Keratinocyte (primary cell): ENCODE data around the gene TTC39B. TPM values are rescaled to one million over a fixed set of nuclear protein-coding genes. Genes with fewer than 3 reads are reported as not detected.

Source experiments
- DNase-seq: peaks from one replicate; pipeline ENCODE4 v3.0.0-alpha.2; 2011; ENCODE audit warnings: low read depth, missing footprints, low spot score
- FAIRE-seq: peaks from 2 replicates; lab custom pipeline; 2011; peaks lifted over from hg19 to GRCh38; lab: Jason Lieb, UNC
- H2AFZ ChIP-seq: 2 replicates; pipeline ENCODE4 v1.6.0; 2012; ENCODE audit warnings: low read length, control low read depth, inconsistent platforms; ENCODE audit not compliant: control insufficient read depth
- H3K27ac ChIP-seq: 2 replicates; pipeline ENCODE4 v1.5.1; 2011; ENCODE audit warnings: low read length; ENCODE audit not compliant: control insufficient read depth, insufficient read depth
- H3K27me3 ChIP-seq: 3 replicates; pipeline ENCODE4 v1.6.0; 2011; ENCODE audit warnings: low read length; ENCODE audit not compliant: control insufficient read depth, insufficient read depth; ENCODE audit errors: extremely low read depth
- H3K36me3 ChIP-seq, 2 experiments: 2 replicates in 1 of 2; 3 replicates in 1 of 2; pipeline ENCODE4 v1.5.1; 2011; ENCODE audit warnings: low read length in 2 of 2, mild to moderate bottlenecking in 1 of 2; ENCODE audit not compliant: control insufficient read depth in 2 of 2, insufficient read depth in 2 of 2; ENCODE audit errors: extremely low read depth in 1 of 2
- H3K4me1 ChIP-seq: 3 replicates; pipeline ENCODE4 v1.5.1; 2011; ENCODE audit warnings: low read length; ENCODE audit not compliant: control insufficient read depth, insufficient read depth; ENCODE audit errors: extremely low read depth
- H3K4me2 ChIP-seq: 3 replicates; pipeline ENCODE4 v1.6.0; 2011; ENCODE audit warnings: low read depth, low read length; ENCODE audit not compliant: control insufficient read depth, insufficient read depth; ENCODE audit errors: extremely low read depth
- H3K4me3 ChIP-seq, 3 experiments: fragments of 200-600 bp in 1 of 3; sonication (generic) in 1 of 3; 2 replicates in 2 of 3; 3 replicates in 1 of 3; pipeline ENCODE4 v1.5.1; 2011 to 2016; ENCODE audit warnings: low read length in 3 of 3, mild to moderate bottlenecking in 3 of 3, control low read depth in 2 of 3, inconsistent platforms in 1 of 3, low read depth in 1 of 3, mixed read lengths in 1 of 3, mixed run types in 1 of 3, moderate library complexity in 1 of 3; ENCODE audit not compliant: control insufficient read depth in 2 of 3, insufficient read depth in 2 of 3; ENCODE audit errors: extremely low read depth in 1 of 3
- H3K79me2 ChIP-seq: 2 replicates; pipeline ENCODE4 v1.6.0; 2012; ENCODE audit warnings: low read length; ENCODE audit not compliant: control insufficient read depth, insufficient read depth
- H3K9ac ChIP-seq: 3 replicates; pipeline ENCODE4 v1.6.0; 2011; ENCODE audit warnings: low read length; ENCODE audit not compliant: control insufficient read depth, insufficient read depth; ENCODE audit errors: extremely low read depth
- H3K9me1 ChIP-seq: 3 replicates; pipeline ENCODE4 v1.6.0; 2011; ENCODE audit warnings: low read length; ENCODE audit not compliant: control insufficient read depth, insufficient read depth; ENCODE audit errors: extremely low read depth
- H3K9me3 ChIP-seq: 2 replicates; pipeline ENCODE4 v1.5.1; 2012; ENCODE audit warnings: low read depth, low read length; ENCODE audit not compliant: control insufficient read depth
- H4K20me1 ChIP-seq: 3 replicates; pipeline ENCODE4 v1.6.0; 2011; ENCODE audit warnings: low read length; ENCODE audit not compliant: control insufficient read depth, insufficient read depth; ENCODE audit errors: extremely low read depth
- CTCF ChIP-seq, 3 experiments: IDR thresholded peaks in 1 of 3; conservative IDR thresholded peaks in 1 of 3; optimal IDR thresholded peaks in 1 of 3; 2 replicates in 2 of 3; 3 replicates in 1 of 3; pipeline versions ENCODE3 to v1.5.1; 2011; ENCODE audit warnings: low read length in 3 of 3, mild to moderate bottlenecking in 3 of 3, moderate library complexity in 2 of 3, control low read depth in 1 of 3, inconsistent platforms in 1 of 3; ENCODE audit not compliant: insufficient read depth in 2 of 3; ENCODE audit errors: extremely low read depth in 1 of 3
- EZH2 ChIP-seq: IDR thresholded peaks from one replicate; pipeline ENCODE4 v1.6.1; 2012; ENCODE audit warnings: inconsistent platforms, mild to moderate bottlenecking, low read length, moderate library complexity
- dilution Hi-C: fragments of 300-500 bp; cut with MboI; formaldehyde crosslinking; loops from one replicate; pipeline ENCODE4 v1.7.0; 2020; ENCODE audit warnings: low sequenced_read_pairs; ENCODE audit not compliant: extremely low pct_ligation_motif_present
- polyA plus RNA-seq, 5 experiments: library from polyadenylated mRNA; depleted of rRNA in 3 of 5; stranded (reverse) in 3 of 5; stranded (forward) in 1 of 5; unstranded in 1 of 5; fragments of >200 nt; gene quantifications; 1 replicate in 1 of 5; 2 replicates in 3 of 5; 3 replicates in 1 of 5; pipeline versions ENCODE4 v1.2.1 to v1.2.3, GENCODE V29; 2011 to 2012; ENCODE audit warnings: missing spikeins in 2 of 5, low read depth in 1 of 5, low replicate concordance in 1 of 5

Gene TTC39B
- polyA plus RNA-seq, 1 donor (not counting 4 experiments of a cell fraction or from before 2014, with no cell fraction given), result 9.7 TPM

- Histone ChIP-seq H3K4me2 (no peak overlapping the region), H3K79me2 (no peaks in the 10 kb centered on the region), H3K27ac (no peak overlapping the region), H3K9me3 (no peaks in the 10 kb centered on the region), H2AFZ (no peak overlapping the region), H3K4me1 (no peaks in the 10 kb centered on the region), H3K9me1 (no peaks in the 10 kb centered on the region), H3K27me3 (no peaks in the 10 kb centered on the region), H3K4me3 (no peak overlapping the region), H3K9ac (no peak overlapping the region), H3K36me3 (peaks cover 0 to 6% of the 10 kb centered on the region in 2 experiments), H4K20me1 (no peaks in the 10 kb centered on the region)
- FAIRE-seq (no peak), DNase-seq (no peak)
- no peak for TF ChIP-seq EZH2
- no peak for TF ChIP-seq CTCF (optimal IDR thresholded peaks at IDR 0.05 in 1 of 3, IDR thresholded peaks at IDR 0.05 in 1 of 3, conservative IDR thresholded peaks at IDR 0.05 in 1 of 3; ENCODE audit: extremely low read depth in 1 of 3, insufficient read depth in 2 of 3, low read length in 3 of 3)
- dilution Hi-C loops, result no loop called here
Measured at GRCh38 chr9:15182101-15182551, 124.9 kb downstream of the TTC39B start.

- no peak overlapping the region for H2AFZ ChIP-seq
- no peaks in the 10 kb centered on the region for H3K4me1 ChIP-seq
- no peaks in the 10 kb centered on the region for H3K79me2 ChIP-seq
- no peak overlapping the region for H3K4me2 ChIP-seq
- no peak overlapping the region for H3K27ac ChIP-seq
- H3K4me3 ChIP-seq, result no peak overlapping the region
- H3K9me3 ChIP-seq, result no peaks in the 10 kb centered on the region
- TF ChIP-seq EZH2 (no peak), CTCF (optimal IDR thresholded peaks at IDR 0.05 in 1 of 3, IDR thresholded peaks at IDR 0.05 in 1 of 3, conservative IDR thresholded peaks at IDR 0.05 in 1 of 3; ENCODE audit: extremely low read depth in 1 of 3, insufficient read depth in 2 of 3, low read length in 3 of 3) (no peak)
- DNase-seq (no peak), FAIRE-seq (no peak)
- H3K9me1 ChIP-seq, result peaks cover 2% of the 10 kb centered on the region
- H3K36me3 ChIP-seq, result peaks cover 0 to 5% of the 10 kb centered on the region in 2 experiments
- H4K20me1 ChIP-seq, result no peaks in the 10 kb centered on the region
- no peaks in the 10 kb centered on the region for H3K27me3 ChIP-seq
- no peak overlapping the region for H3K9ac ChIP-seq
- dilution Hi-C loops, result no loop called here
Measured at GRCh38 chr9:15180124-15180523, 126.9 kb downstream of the TTC39B start.
